SK-N-MC (cell line): ENCODE results near the gene KIF5A.

ENCODE experiments used
- EZH2 ChIP-seq: fragments of 200-600 bp; sonication (generic); IDR thresholded peaks from one replicate; pipeline ENCODE4 v1.6.1; 2017; ENCODE audit warnings: antibody characterized with exemption
- POLR2AphosphoS5 ChIP-seq: IDR thresholded peaks from 2 replicates; pipeline ENCODE4 v1.6.1; 2012; ENCODE audit warnings: mild to moderate bottlenecking, low read depth, low read length, borderline replicate concordance

DNA sequence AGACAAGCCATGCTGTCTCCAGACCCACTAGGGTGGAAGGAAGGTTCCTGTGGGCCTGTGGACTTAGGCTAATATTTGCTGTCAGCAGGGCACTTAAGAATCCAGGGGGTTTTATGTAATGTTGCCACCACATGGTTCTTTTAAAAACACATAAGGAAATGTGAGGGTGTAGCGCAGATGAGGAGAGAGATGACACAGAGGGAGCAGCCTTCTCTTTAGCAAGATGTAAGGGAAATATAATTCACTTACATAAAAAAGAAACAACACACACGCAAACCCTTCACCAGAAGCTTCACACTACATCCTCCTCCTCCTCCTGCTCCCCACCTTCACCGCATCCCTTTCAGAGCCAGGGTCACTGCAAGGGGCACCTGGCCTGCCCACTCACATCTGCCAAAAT lies 36.3 kb downstream of the KIF5A start:
- TF ChIP-seq POLR2AphosphoS5 (no peak), EZH2 (no peak)
